GM19324 (cell line): ENCODE data around the gene USP20.

Experiments
- ATAC-seq: cut with Tn5 transposase; IDR thresholded peaks from one replicate; pipeline ENCODE4 v1.9.1; 2021; ENCODE audit warnings: mild to moderate bottlenecking, moderate library complexity; ENCODE audit not compliant: unreplicated experiment, low FRiP score

The USP20 gene

GRCh38 chr9:129871046-129871445, 35.8 kb downstream of the USP20 start:
- ATAC-seq, result no peak

DNA sequence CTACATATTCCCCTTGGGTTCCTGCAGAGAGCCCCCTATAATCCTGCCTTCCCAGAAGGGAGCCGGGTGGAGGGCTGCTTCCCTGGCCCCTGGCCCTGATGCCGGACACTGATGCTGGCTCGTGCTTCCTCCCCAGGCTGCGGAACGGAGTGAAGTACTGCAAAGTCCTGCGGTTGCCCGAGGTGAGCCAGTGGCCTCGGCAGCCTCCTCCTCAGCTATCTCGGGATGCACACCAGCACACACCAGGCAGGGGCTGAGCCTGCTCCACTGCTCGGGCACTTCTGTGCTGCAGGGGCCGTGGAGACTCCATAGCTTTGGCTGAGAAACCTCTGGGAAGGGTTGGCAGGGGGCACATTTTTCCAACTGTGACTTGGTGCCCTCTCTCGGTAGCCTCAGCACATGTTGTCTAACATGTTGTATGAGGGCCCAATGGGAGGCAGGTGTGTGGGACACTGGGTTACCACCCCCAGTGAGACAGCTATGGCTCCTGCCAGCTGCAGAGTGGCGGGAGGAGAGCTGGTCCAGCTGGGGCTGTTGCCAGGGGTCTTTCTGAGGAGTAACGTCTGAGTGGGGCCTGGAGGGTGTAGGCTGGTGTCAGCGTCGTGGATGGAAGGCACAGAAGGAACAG, 38.4 kb downstream of the USP20 start:
- no peak for ATAC-seq

DNA sequence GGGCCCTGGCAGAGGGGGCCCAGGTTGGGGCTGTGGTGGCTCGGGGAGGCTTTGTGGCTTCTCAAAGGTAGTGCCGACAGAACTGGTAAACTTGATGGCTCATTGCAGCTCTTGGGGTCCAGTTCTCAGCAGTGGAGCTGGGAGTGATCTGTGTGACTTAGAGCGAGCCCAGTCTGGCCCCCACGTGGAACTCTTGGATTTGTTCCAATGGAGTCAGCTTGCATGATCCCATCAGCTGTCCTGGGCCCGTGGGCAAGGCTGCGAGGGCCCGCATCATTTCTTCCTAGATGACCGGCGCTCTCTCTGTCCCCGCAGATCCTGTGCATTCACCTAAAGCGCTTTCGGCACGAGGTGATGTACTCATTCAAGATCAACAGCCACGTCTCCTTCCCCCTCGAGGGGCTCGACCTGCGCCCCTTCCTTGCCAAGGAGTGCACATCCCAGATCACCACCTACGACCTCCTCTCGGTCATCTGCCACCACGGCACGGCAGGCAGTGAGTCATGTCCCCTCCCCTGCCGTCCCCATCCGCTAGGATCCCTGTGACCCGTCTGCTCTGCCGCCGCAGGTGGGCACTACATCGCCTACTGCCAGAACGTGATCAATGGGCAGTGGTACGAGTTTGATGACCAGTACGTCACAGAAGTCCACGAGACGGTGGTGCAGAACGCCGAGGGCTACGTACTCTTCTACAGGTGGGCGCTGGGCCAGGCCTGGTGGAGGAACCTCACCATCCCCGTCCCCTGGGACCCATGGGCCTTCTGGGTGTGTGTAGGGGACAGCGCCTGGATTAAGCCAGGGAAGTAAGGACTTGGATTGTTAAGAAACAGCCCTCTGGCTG, 39.2 kb downstream of the USP20 start:
- no peak for ATAC-seq

- ATAC-seq, result no peak
Observed at GRCh38 chr9:129875181-129875611, 39.9 kb downstream of the USP20 start.

DNA sequence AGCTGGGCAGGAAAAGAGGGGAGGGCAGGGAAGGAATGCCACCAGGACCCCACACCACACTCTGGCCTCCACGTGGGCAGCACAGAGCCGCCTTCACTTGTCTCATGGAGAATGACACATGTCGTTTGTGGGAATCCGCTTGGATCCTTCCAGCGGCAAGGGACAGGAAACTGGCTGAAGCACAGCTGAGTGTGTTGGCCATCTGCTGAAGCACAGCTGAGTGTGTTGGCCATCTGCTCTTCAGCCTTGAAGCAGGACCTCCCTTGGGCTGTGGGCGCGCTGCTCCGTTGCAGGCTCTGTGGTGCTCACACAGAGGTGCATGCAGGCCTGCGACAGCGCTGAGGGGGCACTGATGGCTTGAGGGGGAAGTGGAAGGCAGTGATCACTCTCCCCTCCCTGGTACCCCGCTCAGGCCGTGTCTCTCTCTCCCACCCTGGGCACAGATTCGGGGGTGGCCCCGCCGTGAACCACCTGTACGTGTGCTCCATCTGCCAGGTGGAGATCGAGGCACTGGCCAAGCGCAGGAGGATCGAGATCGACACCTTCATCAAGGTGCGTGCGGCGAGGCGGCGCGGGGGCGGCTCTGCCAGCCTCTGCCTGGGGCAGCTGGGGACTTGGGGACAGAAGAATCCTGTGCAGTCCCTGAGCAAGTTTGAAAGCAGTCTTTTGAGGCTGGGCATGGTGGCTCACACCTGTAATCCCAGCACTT, 40.6 kb downstream of the USP20 start:
- ATAC-seq, result no peak

- ATAC-seq, result no peak
Observed at GRCh38 chr9:129876815-129877214, 41.6 kb downstream of the USP20 start.

- no peak for ATAC-seq
Observed at GRCh38 chr9:129878291-129878690, 43.0 kb downstream of the USP20 start.

GRCh38 chr9:129879103-129879699, 43.9 kb downstream of the USP20 start:
- no peak for ATAC-seq

- no peak for ATAC-seq
Observed at GRCh38 chr9:129879991-129880653, 44.9 kb downstream of the USP20 start.

DNA sequence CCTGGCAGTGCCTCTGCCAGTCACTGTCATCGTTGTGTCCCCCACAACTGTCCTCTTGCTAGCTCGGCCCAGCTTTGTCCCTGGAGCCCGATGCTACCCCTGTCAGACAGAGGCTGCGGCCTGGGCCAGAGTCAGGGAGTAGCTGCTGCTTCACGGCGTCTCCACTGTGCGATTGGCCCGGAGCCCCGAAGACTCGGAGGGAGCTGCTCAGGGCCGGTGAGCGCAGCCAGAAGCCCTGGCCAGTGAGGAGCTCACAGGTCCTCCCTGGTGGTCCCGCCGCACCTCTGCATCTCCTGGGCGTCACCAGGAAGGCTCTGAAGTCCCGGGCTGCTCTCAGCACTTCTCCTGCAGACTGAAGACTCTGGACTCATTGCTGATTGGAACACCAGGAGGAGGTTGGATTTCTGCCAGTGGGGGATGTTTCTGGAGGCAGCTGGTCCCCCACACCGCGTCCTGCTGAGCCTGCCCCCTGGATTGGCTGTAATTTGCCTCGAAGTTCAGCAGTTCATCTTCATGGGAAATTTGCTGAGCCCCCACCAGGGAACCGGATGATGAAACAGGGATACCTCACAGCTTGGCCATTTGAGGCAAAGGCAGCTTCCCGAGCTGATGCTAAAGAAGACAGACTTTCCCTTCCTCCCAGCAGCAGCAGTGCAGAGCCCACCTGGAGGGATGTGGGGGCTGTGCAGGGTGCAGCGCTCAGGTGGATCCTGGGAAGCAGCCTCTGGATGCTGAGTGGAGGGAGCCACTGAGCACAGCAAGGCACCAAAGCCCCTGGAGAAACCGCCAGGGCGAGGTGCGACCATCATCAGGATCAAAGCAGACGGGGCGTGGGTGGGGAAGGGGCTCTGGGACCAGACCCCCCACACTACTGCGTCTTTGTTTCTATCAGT, 45.6 kb downstream of the USP20 start:
- ATAC-seq, result no peak

GRCh38 chr9:129881547-129882324, 46.5 kb downstream of the USP20 start:
- ATAC-seq, result no peak

DNA sequence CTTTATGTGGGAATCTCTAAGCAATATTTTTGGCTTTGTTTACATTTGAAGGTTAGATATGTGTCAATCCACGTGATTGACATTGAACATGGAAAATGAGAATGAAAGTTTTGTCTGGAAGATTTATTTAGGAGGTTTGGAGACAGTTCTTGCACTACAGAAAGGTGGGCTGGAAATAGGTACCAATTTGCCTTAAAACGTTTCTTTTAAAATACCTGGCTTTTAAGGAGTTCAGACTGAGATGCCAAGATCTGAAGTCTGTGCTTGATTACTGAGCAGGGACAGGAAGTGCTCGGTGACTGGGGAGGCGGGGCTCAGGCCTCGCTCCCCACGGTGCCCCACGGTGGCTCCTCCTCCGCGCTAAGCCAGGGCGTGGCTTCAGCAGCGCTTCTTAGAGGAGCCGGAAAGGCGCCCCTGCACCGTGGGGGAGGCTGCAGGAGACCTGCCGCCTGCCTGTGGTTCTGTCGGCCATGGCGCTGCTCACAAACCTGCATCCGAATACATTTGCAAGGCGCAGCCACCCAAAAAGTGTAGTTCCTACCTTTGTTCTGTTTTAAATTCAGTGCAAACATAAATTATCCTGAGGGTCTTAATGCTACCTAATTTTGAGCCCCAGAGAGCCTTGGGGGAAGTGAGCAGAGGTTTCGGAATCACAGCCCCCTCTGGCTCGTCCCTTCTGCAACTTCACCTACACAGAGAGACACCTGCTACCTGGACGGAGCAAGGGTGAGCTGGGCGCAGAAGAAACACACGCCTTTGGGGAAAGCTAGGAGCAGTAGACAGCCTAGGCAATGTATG, 49.2 kb downstream of the USP20 start:
- peak; percentile 44 for ATAC-seq

- ATAC-seq, result no peak
Observed at GRCh38 chr9:129885018-129885669, 49.9 kb downstream of the USP20 start.

DNA sequence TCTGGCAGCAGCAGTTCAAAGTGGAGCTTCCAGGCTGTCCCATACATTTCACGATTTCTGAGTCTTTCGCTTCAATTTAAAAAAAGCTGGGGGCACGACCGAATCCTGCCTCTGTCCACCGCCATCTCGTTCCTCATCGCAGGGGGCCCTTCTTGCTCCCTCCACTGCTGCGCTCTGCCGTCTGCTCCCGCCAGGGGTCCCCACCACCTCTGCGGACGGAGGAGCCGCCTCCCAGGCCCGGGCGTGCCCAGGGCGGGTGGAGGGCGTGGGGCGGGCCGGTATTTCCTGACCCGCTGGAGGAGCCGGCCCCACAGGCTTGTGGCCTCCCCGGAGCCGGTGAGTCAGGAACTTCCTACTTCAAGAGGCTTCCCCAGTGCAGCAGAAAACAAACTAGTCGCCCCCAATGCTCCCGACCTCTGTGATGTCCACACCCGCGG, 50.4 kb downstream of the USP20 start:
- ATAC-seq, result peak; percentile 35

DNA sequence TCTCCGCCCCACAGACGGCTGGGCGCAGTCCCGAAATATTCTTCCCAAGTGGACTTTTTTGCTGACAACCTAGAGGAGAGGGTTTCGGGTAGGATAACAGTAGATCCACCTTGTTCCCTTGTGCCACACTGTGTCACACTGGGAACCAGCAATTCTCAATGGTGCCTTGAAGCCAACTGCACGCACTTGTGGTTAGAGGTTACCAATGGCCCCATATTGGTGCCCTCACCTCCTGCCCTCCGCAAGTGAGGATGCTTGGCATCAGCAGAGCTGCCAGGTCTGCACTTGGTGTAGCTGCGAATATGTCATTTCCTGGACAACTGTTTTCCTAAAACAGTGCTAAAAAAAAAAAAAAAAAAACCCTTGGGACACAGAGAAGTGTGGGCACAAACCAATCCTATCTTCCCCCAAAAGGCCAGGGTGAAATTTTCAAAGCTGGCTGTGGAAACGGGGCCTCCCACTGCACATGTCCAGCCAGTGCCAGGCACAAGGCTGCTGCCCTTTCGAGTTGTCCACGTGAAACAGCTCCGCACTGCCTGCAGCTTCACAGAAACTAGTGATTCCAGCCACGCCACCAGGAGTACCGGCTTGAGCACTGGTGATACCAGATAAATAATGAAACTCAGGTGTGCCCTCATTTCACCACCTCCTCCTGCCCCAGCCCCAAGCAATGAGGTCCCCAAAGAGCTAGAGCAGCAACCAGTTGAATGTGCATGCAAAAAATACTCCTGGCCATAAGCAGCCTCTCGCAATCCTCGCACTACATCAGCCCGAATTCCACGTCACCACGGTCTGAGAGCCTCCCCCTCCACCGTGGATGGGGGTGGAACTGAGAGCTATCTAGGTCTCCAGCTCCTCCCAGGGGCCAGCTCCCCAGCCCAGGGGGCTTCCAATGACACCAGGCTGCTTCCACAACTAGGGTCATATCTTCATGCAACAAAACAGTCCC, 51.2 kb downstream of the USP20 start:
- no peak for ATAC-seq
